ENCODE data around the gene CHADL.

DNA sequence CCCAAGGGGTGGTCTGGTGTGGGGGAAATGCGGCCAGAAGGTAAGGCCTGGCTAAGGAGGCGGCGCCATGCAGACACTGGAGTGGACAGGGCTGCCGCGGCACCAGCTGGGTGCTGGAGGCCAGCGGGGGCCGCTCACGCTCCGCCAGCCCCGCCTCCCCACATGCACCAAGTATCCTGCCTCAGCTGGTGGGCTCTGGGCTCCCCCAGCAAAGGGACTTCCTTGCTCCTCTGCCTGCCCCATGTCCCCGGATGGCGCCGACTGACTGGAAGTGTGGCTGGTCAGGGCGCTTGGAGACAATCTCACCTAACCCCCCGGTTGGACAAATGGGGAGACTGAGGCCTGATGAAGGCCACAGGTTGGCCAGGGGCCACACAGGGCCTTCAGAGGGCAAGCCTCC, 7.6 kb upstream of the CHADL start:
- TF ChIP-seq CTCF (IDR thresholded peaks at IDR 0.05 in 4 of 5, conservative IDR thresholded peaks at IDR 0.05 in 1 of 5) (no peak), POLR2A (IDR thresholded peaks at IDR 0.05) (no peak)
